ENCODE results near the gene DCP2.

Gene DCP2

GRCh38 chr5:113059232-113060040 lies 82.8 kb downstream of the DCP2 start:
- Histone ChIP-seq H3K27me3 (ENCODE audit: insufficient read depth, low read length) (no peaks in the 10 kb centered on the region), H3K4me3 (ENCODE audit: low read length) (no peak overlapping the region), H3K4me1 (ENCODE audit: insufficient read depth, low read length) (0 out of 2 replicates have a peak, but pooled peaks cover 4% of the 10 kb centered on the region), H3K27ac (ENCODE audit: low read depth, low read length) (peak overlapping the region; percentile 40; the same call in 1 of the 2 replicates), H3K9ac (ENCODE audit: low read depth, low read length) (no peak overlapping the region), H3K9me3 (ENCODE audit: insufficient read depth, low read depth, low read length) (no peaks in the 10 kb centered on the region), H3K36me3 (ENCODE audit: insufficient read depth, low read length) (peaks cover 15% of the 10 kb centered on the region)
- WGBS, result 93% methylated on average over 19 of the region's 19 CpGs

GRCh38 chr5:113060408-113061025 lies 83.9 kb downstream of the DCP2 start:
- no peaks in the 10 kb centered on the region for H3K9me3 ChIP-seq (ENCODE audit: insufficient read depth, low read depth, low read length)
- WGBS, result 95% methylated on average over 4 of the region's 4 CpGs

GRCh38 chr5:113061846-113062780 lies 85.5 kb downstream of the DCP2 start:
- Histone ChIP-seq H3K4me3 (ENCODE audit: low read length) (no peak overlapping the region), H3K4me1 (ENCODE audit: insufficient read depth, low read length) (0 out of 2 replicates have a peak, but pooled peaks cover 4% of the 10 kb centered on the region), H3K27ac (ENCODE audit: low read depth, low read length) (no peak overlapping the region), H3K9ac (ENCODE audit: low read depth, low read length) (no peak overlapping the region), H3K27me3 (ENCODE audit: insufficient read depth, low read length) (no peaks in the 10 kb centered on the region), H3K36me3 (ENCODE audit: insufficient read depth, low read length) (peaks cover 18% of the 10 kb centered on the region), H3K9me3 (ENCODE audit: insufficient read depth, low read depth, low read length) (no peaks in the 10 kb centered on the region)
- WGBS, result 73% methylated on average over 5 of the region's 5 CpGs

More at GRCh38 chr5:113060408-113061025, 83.9 kb downstream of the DCP2 start:
- H3K27me3 ChIP-seq (ENCODE audit: insufficient read depth, low read length), result no peaks in the 10 kb centered on the region
- no peak overlapping the region for H3K27ac ChIP-seq (ENCODE audit: low read depth, low read length)
- H3K9ac ChIP-seq (ENCODE audit: low read depth, low read length), result no peak overlapping the region
- no peak overlapping the region for H3K4me3 ChIP-seq (ENCODE audit: low read length)
- 0 out of 2 replicates have a peak, but pooled peaks cover 4% of the 10 kb centered on the region for H3K4me1 ChIP-seq (ENCODE audit: insufficient read depth, low read length)
- H3K36me3 ChIP-seq (ENCODE audit: insufficient read depth, low read length), result peaks cover 15% of the 10 kb centered on the region

GRCh38 chr5:113062869-113063508 lies 86.4 kb downstream of the DCP2 start:
- H3K4me3 ChIP-seq (ENCODE audit: low read length), result no peak overlapping the region
- 0 out of 2 replicates have a peak, but pooled peaks cover 4% of the 10 kb centered on the region for H3K4me1 ChIP-seq (ENCODE audit: insufficient read depth, low read length)
- H3K9ac ChIP-seq (ENCODE audit: low read depth, low read length), result no peak overlapping the region
- 91% methylated on average over 6 of the region's 6 CpGs for WGBS
- no peaks in the 10 kb centered on the region for H3K9me3 ChIP-seq (ENCODE audit: insufficient read depth, low read depth, low read length)
- no peaks in the 10 kb centered on the region for H3K27me3 ChIP-seq (ENCODE audit: insufficient read depth, low read length)
- H3K27ac ChIP-seq (ENCODE audit: low read depth, low read length), result no peak overlapping the region
- H3K36me3 ChIP-seq (ENCODE audit: insufficient read depth, low read length), result peaks cover 18% of the 10 kb centered on the region

- no peaks in the 10 kb centered on the region for H3K27me3 ChIP-seq (ENCODE audit: insufficient read depth, low read length)
- no peak overlapping the region for H3K4me3 ChIP-seq (ENCODE audit: low read length)
- H3K36me3 ChIP-seq (ENCODE audit: insufficient read depth, low read length), result peaks cover 18% of the 10 kb centered on the region
- H3K9ac ChIP-seq (ENCODE audit: low read depth, low read length), result no peak overlapping the region
- H3K27ac ChIP-seq (ENCODE audit: low read depth, low read length), result no peak overlapping the region
- H3K9me3 ChIP-seq (ENCODE audit: insufficient read depth, low read depth, low read length), result no peaks in the 10 kb centered on the region
- H3K4me1 ChIP-seq (ENCODE audit: insufficient read depth, low read length), result 0 out of 2 replicates have a peak, but pooled peaks cover 4% of the 10 kb centered on the region
- 86% methylated on average over 12 of the region's 12 CpGs for WGBS
Observed at GRCh38 chr5:113063927-113064326, 87.3 kb downstream of the DCP2 start.

- Histone ChIP-seq H3K9ac (ENCODE audit: low read depth, low read length) (no peak overlapping the region), H3K4me3 (ENCODE audit: low read length) (no peak overlapping the region), H3K27ac (ENCODE audit: low read depth, low read length) (no peak overlapping the region), H3K27me3 (ENCODE audit: insufficient read depth, low read length) (no peaks in the 10 kb centered on the region), H3K9me3 (ENCODE audit: insufficient read depth, low read depth, low read length) (no peaks in the 10 kb centered on the region), H3K36me3 (ENCODE audit: insufficient read depth, low read length) (peaks cover 18% of the 10 kb centered on the region), H3K4me1 (ENCODE audit: insufficient read depth, low read length) (peaks cover 5% of the 10 kb centered on the region; the same call in 1 of the 2 replicates)
- 87% methylated on average over 1 of the region's 1 CpG for WGBS
Observed at GRCh38 chr5:113064806-113065205, 88.2 kb downstream of the DCP2 start.

GRCh38 chr5:113065626-113066025 lies 89.0 kb downstream of the DCP2 start:
- Histone ChIP-seq H3K9ac (ENCODE audit: low read depth, low read length) (no peak overlapping the region), H3K27ac (ENCODE audit: low read depth, low read length) (no peak overlapping the region), H3K4me1 (ENCODE audit: insufficient read depth, low read length) (peaks cover 12% of the 10 kb centered on the region), H3K9me3 (ENCODE audit: insufficient read depth, low read depth, low read length) (no peaks in the 10 kb centered on the region), H3K36me3 (ENCODE audit: insufficient read depth, low read length) (peaks cover 19% of the 10 kb centered on the region), H3K4me3 (ENCODE audit: low read length) (no peak overlapping the region), H3K27me3 (ENCODE audit: insufficient read depth, low read length) (no peaks in the 10 kb centered on the region)
- WGBS, result 95% methylated on average over 2 of the region's 2 CpGs

- H3K9ac ChIP-seq (ENCODE audit: low read depth, low read length), result no peak overlapping the region
- no peaks in the 10 kb centered on the region for H3K9me3 ChIP-seq (ENCODE audit: insufficient read depth, low read depth, low read length)
- H3K27ac ChIP-seq (ENCODE audit: low read depth, low read length), result no peak overlapping the region
- H3K27me3 ChIP-seq (ENCODE audit: insufficient read depth, low read length), result no peaks in the 10 kb centered on the region
- peaks cover 16% of the 10 kb centered on the region for H3K36me3 ChIP-seq (ENCODE audit: insufficient read depth, low read length)
- 97% methylated on average over 19 of the region's 19 CpGs for WGBS
- H3K4me3 ChIP-seq (ENCODE audit: low read length), result no peak overlapping the region
- H3K4me1 ChIP-seq (ENCODE audit: insufficient read depth, low read length), result peaks cover 20% of the 10 kb centered on the region
Observed at GRCh38 chr5:113067635-113068344, 91.2 kb downstream of the DCP2 start.

GRCh38 chr5:113068559-113068958 lies 92.0 kb downstream of the DCP2 start:
- peaks cover 8% of the 10 kb centered on the region for H3K36me3 ChIP-seq (ENCODE audit: insufficient read depth, low read length)
- WGBS, result 97% methylated on average over 2 of the region's 2 CpGs
- H3K4me3 ChIP-seq (ENCODE audit: low read length), result no peak overlapping the region
- H3K9me3 ChIP-seq (ENCODE audit: insufficient read depth, low read depth, low read length), result no peaks in the 10 kb centered on the region
- no peak overlapping the region for H3K9ac ChIP-seq (ENCODE audit: low read depth, low read length)
- H3K4me1 ChIP-seq (ENCODE audit: insufficient read depth, low read length), result peaks cover 24% of the 10 kb centered on the region
- H3K27me3 ChIP-seq (ENCODE audit: insufficient read depth, low read length), result no peaks in the 10 kb centered on the region
- no peak overlapping the region for H3K27ac ChIP-seq (ENCODE audit: low read depth, low read length)

Measured in HUES64 (cell line).